CD4-positive, alpha-beta memory T cell (primary cell): Measurements from ENCODE around the gene DGKH. TPM values are rescaled to one million over a fixed set of nuclear protein-coding genes. Genes with fewer than 3 reads are reported as not detected.

ENCODE experiments used
- CTCF ChIA-PET: fragments of 350-600 bp; sonication (Branson Sonifier 250); formaldehyde crosslinking; loops from one replicate; lab custom pipeline; 2021; ENCODE audit warnings: inconsistent platforms; ENCODE audit not compliant: partially characterized antibody; lab: Charles Lee
- POLR2A ChIA-PET: fragments of 350-600 bp; sonication (Branson Sonifier 250); formaldehyde crosslinking; loops from one replicate; lab custom pipeline; 2021; ENCODE audit not compliant: partially characterized antibody; lab: Charles Lee
- DNase-seq, 5 donors: peaks; one replicate each; pipeline versions ENCODE4 v3.0.0 to v3.0.0-alpha.2; 2020 to 2022; ENCODE audit warnings: mixed read lengths in 1 of 5
- H3K27ac ChIP-seq: one replicate; pipeline ENCODE4 v1.7.0; 2013; ENCODE audit warnings: low read depth, low read length
- H3K27me3 ChIP-seq: 2 replicates; pipeline ENCODE4 v1.7.0; 2013; ENCODE audit warnings: mild to moderate bottlenecking, low read length, moderate library complexity; ENCODE audit not compliant: insufficient read depth
- H3K36me3 ChIP-seq: 2 replicates; pipeline ENCODE4 v1.7.0; 2013; ENCODE audit warnings: mild to moderate bottlenecking, low read length, moderate library complexity; ENCODE audit not compliant: insufficient read depth
- H3K4me1 ChIP-seq: 2 replicates; pipeline ENCODE4 v1.7.0; 2013; ENCODE audit warnings: mild to moderate bottlenecking, low read length, moderate library complexity; ENCODE audit not compliant: insufficient read depth
- H3K4me3 ChIP-seq, 2 donors: one replicate each; pipeline ENCODE4 v1.7.0; 2013; ENCODE audit warnings: low read length in 2 of 2, mild to moderate bottlenecking in 1 of 2
- H3K9me3 ChIP-seq, 2 donors: one replicate each; pipeline ENCODE4 v1.7.0; 2013; ENCODE audit warnings: low read length in 2 of 2, control low read depth in 1 of 2; ENCODE audit not compliant: control insufficient read depth in 1 of 2
- H3K27ac Mint-ChIP-seq, 7 donors: one replicate each; pipeline ENCODE4 v1.8.0; 2020 to 2021; ENCODE audit warnings: mixed read lengths in 7 of 7, mild to moderate bottlenecking in 6 of 7, inconsistent platforms in 3 of 7, moderate library complexity in 3 of 7
- H3K27me3 Mint-ChIP-seq, 2 donors: one replicate each; pipeline ENCODE4 v1.8.0; 2020 to 2021; ENCODE audit warnings: mixed read lengths in 2 of 2
- H3K36me3 Mint-ChIP-seq, 2 donors: one replicate each; pipeline ENCODE4 v1.8.0; 2020 to 2021; ENCODE audit warnings: mixed read lengths in 2 of 2, inconsistent platforms in 1 of 2, mild to moderate bottlenecking in 1 of 2
- H3K4me1 Mint-ChIP-seq, 4 donors: one replicate each; pipeline ENCODE4 v1.8.0; 2020 to 2021; ENCODE audit warnings: mixed read lengths in 4 of 4, mild to moderate bottlenecking in 1 of 4
- H3K4me3 Mint-ChIP-seq, 8 donors: one replicate each; pipeline ENCODE4 v1.8.0; 2020 to 2021; ENCODE audit warnings: mixed read lengths in 8 of 8, mild to moderate bottlenecking in 7 of 8, moderate library complexity in 6 of 8, inconsistent platforms in 3 of 8
- H3K9me3 Mint-ChIP-seq, 8 donors: one replicate each; pipeline ENCODE4 v1.8.0; 2020 to 2021; ENCODE audit warnings: mixed read lengths in 8 of 8, mild to moderate bottlenecking in 5 of 8, inconsistent platforms in 3 of 8, moderate library complexity in 1 of 8
- intact Hi-C: fragments of 100-400 bp; cut with micrococcal nuclease; formaldehyde crosslinking; loops from one replicate; pipeline ENCODE4 v1.15.1; 2023
- polyA plus RNA-seq, 2 donors: library from polyadenylated mRNA; unstranded; fragments of 300-500 nt; fragmentation: Illumina TruSeq; gene quantifications; one replicate each; pipeline ENCODE4 v1.2.3, GENCODE V29; 2021
- total RNA-seq, 2 experiments: library from RNA; stranded (reverse); gene quantifications; one replicate each; pipeline ENCODE4 v1.2.3, GENCODE V29; 2021

Gene DGKH
- total and polyA plus RNA-seq, 4 experiments from 2014 or later, result 2.1 to 11.6 (median 6.6) TPM

DNA sequence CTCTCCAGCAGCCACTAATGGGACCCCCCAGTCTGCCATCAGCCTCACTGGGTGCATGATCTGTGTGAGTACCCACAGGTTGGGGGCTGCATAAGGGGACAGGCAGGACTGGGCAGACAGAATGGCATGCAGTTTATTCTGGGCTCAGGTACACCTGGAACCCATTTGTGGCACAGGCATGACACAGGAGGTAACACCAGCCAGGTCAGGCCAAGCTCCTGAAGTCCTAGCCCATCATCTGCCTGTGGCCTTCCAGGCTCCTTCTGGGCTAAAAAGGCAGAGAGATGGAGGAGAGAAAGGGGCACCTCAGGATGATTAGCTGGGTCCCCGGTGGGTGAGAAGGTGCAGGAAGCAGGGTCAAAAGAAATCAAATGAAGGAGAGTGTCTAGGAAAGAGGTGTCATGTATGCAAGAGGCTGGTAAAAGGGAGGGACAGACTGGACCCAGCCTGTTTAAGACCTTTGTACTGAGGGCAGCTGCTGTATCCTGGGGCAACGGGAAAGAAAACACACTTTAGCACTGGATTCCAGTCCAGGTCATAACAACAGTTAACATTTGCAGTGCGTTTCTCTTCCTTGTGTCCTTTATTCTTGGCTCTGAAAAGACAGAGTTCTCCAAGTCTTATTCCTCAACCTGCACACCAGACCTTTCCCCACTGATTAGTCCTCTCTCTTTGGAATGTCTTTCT, 20.2 kb upstream of the DGKH start:
- Histone ChIP-seq H3K4me3 (no peak overlapping the region), H3K27me3 (peaks cover 4% of the 10 kb centered on the region), H3K9me3 (no peaks in the 10 kb centered on the region), H3K36me3 (no peaks in the 10 kb centered on the region), H3K27ac (no peak overlapping the region), H3K4me1 (no peaks in the 10 kb centered on the region)
- no peaks in the 10 kb centered on the region for H3K9me3 Mint-ChIP-seq
- intact Hi-C loops, result no loop called here
- no peak overlapping the region for H3K4me3 Mint-ChIP-seq
- H3K27ac Mint-ChIP-seq, result no peak overlapping the region
- H3K27me3 Mint-ChIP-seq, result peaks cover 3 to 14% of the 10 kb centered on the region in 2 donors
- no peak for DNase-seq
- CTCF ChIA-PET, result no interaction called here
- no peaks in the 10 kb centered on the region for H3K4me1 Mint-ChIP-seq
- POLR2A ChIA-PET, result no interaction called here
- no peaks in the 10 kb centered on the region for H3K36me3 Mint-ChIP-seq

- CTCF ChIA-PET, result no interaction called here
- H3K4me3 ChIP-seq, result no peak overlapping the region
- no peak overlapping the region for H3K27ac ChIP-seq
- Mint-ChIP-seq H3K36me3 (peaks cover 3 to 5% of the 10 kb centered on the region in 2 donors), H3K4me3 (no peak overlapping the region), H3K27ac (peak overlapping the region in 1 of 7 donors; percentile 62), H3K27me3 (no peaks in the 10 kb centered on the region), H3K9me3 (peaks cover 0 to 5% (median 0%) of the 10 kb centered on the region in 8 donors), H3K4me1 (peaks cover 10 to 13% (median 10%) of the 10 kb centered on the region in 4 donors)
- no peak for DNase-seq
- H3K36me3 ChIP-seq, result no peaks in the 10 kb centered on the region
- peaks cover 3% of the 10 kb centered on the region for H3K4me1 ChIP-seq
- H3K27me3 ChIP-seq, result no peaks in the 10 kb centered on the region
- POLR2A ChIA-PET, result no interaction called here
- no peaks in the 10 kb centered on the region for H3K9me3 ChIP-seq
- intact Hi-C loops, result no loop called here
Measured at GRCh38 chr13:42035905-42036521, 12.4 kb upstream of the DGKH start.

DNA sequence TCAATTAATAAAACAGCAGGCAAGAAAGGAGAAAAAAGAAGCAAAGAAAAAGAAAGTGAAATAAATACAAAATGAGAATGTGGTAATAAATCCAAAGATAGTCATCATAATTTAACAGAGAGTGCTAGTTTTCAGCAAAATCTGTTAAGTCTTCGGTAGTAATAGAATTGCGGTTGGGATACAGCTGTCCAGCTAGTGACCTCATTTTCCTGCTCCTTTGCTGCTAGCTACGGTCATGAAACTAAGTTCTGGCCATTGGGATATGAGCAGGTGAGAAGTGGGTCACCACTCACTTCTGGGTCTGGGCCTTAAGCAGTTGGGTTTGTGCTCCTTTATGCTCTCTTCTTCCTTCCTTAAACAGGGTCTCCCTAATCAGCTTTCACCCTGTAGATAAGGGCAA, 11.7 kb upstream of the DGKH start:
- DNase-seq, result no peak
- peak overlapping the region in 1 of 7 donors; percentile 17 for H3K27ac Mint-ChIP-seq
- Histone ChIP-seq H3K4me1 (peaks cover 10% of the 10 kb centered on the region), H3K4me3 (no peak overlapping the region), H3K9me3 (no peaks in the 10 kb centered on the region), H3K27me3 (no peaks in the 10 kb centered on the region), H3K27ac (no peak overlapping the region), H3K36me3 (no peaks in the 10 kb centered on the region)
- CTCF ChIA-PET, result no interaction called here
- no peaks in the 10 kb centered on the region for H3K27me3 Mint-ChIP-seq
- peaks cover 3 to 8% of the 10 kb centered on the region in 2 donors for H3K36me3 Mint-ChIP-seq
- POLR2A ChIA-PET, result no interaction called here
- intact Hi-C loops, result no loop called here
- H3K4me1 Mint-ChIP-seq, result peaks cover 13 to 19% (median 15%) of the 10 kb centered on the region in 4 donors
- peaks cover 0 to 8% (median 0%) of the 10 kb centered on the region in 8 donors for H3K9me3 Mint-ChIP-seq
- no peak overlapping the region for H3K4me3 Mint-ChIP-seq

DNA sequence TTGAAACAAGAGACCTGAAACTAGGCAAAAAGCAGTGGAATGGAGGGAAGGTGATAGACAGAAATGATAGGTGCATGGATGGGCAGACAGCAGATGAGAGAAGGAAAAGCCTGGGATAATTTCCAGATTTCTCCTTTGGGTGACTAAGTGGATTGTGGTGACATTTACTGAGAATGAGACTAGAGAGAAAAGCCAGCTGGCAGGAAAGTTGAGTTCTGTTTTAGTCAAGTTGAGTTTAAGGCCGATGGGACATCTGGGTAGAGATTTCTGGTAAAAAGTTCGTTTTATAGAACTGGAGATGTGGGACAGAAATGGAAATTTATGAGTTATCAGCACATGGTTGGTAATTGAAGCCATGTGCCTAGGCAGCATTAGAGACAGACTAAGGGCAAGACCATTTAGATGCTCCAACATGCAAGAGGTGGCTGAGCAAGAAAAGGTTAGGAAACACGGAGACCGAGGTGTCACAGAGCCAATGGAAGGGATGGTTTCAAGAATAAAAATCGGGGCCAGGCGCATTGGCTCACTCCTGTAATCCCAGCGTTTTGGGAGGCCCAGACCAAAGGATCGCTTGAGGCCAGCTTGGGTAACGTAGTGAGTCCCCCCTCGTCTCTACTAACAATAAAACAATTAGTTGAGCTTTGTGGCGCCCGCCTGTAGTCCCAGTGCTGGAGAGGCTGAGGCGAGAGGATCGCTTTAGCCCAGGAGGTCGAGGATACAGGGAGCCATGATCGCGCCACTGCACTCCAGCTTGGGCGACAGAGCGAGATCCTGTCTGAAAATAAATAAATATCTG, 9.6 kb upstream of the DGKH start:
- peak overlapping the region; percentile 4 to 95 (median 87) for H3K27ac Mint-ChIP-seq
- peaks cover 3 to 11% of the 10 kb centered on the region in 2 donors for H3K36me3 Mint-ChIP-seq
- intact Hi-C loops, result loop anchor here (1.0 kb wide), 1 partner anchor 71 kb away; no protein-coding TSS in a partner anchor
- DNase-seq, result no peak
- peaks cover 17 to 24% (median 19%) of the 10 kb centered on the region in 4 donors for H3K4me1 Mint-ChIP-seq
- H3K27me3 ChIP-seq, result no peaks in the 10 kb centered on the region
- H3K9me3 Mint-ChIP-seq, result peaks cover 0 to 9% (median 0%) of the 10 kb centered on the region in 8 donors
- ChIA-PET CTCF (no interaction called here), POLR2A (interaction anchor here (1.8 kb wide), 2 partner anchors 9 to 78 kb away, joined by 11 read pairs; partner anchors contain the start of genes DGKH and VWA8)
- no peak overlapping the region for H3K27ac ChIP-seq
- no peaks in the 10 kb centered on the region for H3K36me3 ChIP-seq
- no peaks in the 10 kb centered on the region for H3K9me3 ChIP-seq
- H3K4me1 ChIP-seq, result peaks cover 13% of the 10 kb centered on the region
- no peaks in the 10 kb centered on the region for H3K27me3 Mint-ChIP-seq
- peak overlapping the region; percentile 84 to 94 (median 92) for H3K4me3 Mint-ChIP-seq
- no peak overlapping the region for H3K4me3 ChIP-seq

GRCh38 chr13:42039457-42039945, 8.9 kb upstream of the DGKH start:
- H3K27me3 Mint-ChIP-seq, result no peaks in the 10 kb centered on the region
- POLR2A ChIA-PET, result interaction anchor here (1.8 kb wide), 2 partner anchors 8 to 78 kb away, joined by 11 read pairs; partner anchors contain the start of genes DGKH and VWA8
- intact Hi-C loops, result loop anchor here (1.0 kb wide), 1 partner anchor 71 kb away; no protein-coding TSS in a partner anchor
- Histone ChIP-seq H3K4me1 (peaks cover 13% of the 10 kb centered on the region), H3K9me3 (no peaks in the 10 kb centered on the region), H3K36me3 (no peaks in the 10 kb centered on the region), H3K27me3 (no peaks in the 10 kb centered on the region), H3K27ac (peak overlapping the region; percentile 65), H3K4me3 (peak overlapping the region; percentile 58 to 82)
- peaks cover 0 to 9% (median 0%) of the 10 kb centered on the region in 8 donors for H3K9me3 Mint-ChIP-seq
- peak overlapping the region; percentile 86 to 95 (median 89) for H3K27ac Mint-ChIP-seq
- peak overlapping the region; percentile 84 to 94 (median 92) for H3K4me3 Mint-ChIP-seq
- CTCF ChIA-PET, result no interaction called here
- H3K36me3 Mint-ChIP-seq, result peaks cover 3 to 11% of the 10 kb centered on the region in 2 donors
- peak in 1 of 5 donors; percentile 46 for DNase-seq
- H3K4me1 Mint-ChIP-seq, result peaks cover 17 to 24% (median 19%) of the 10 kb centered on the region in 4 donors

DNA sequence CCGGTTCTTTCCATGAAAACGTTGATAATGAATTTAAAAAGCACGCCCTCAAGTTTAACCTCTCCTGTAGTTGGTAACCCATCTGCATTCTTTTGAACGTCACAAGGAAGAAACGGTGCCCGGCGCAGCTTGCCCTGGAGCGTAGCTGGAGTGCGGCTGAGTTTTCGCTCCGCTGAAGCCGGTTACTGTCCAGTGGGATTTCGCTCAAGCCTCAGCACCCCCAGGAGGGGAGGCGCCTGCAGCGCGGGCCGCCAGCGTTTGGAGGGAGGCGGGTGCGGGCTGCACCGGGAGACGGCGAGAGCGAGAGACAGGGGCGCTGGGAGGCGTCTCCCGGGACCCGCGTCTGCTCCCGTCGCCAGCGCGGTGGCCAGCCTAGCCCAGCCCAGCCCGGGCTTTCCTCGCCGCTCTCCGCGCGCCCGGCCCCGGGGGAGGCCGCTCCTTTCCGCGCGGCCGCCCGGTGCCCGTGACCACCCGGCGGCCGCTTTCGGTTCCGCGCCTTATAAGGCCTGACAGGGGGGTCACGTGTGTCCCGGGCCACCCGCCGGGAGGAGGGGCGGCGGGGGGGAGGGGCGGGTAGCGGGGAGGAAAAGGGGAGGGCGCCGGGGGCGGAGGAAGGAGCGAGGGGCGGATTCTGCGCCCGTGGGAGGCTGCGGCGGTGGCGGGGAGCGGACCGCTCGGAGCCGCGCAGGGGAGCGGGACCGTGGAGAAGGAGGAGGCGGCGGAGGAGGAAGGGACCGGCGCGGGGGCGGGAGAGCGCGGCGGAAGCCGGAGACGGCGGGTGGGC, 8.3 kb upstream of the DGKH start:
- H3K4me1 ChIP-seq, result peaks cover 13% of the 10 kb centered on the region
- Mint-ChIP-seq H3K27me3 (no peaks in the 10 kb centered on the region), H3K27ac (peak overlapping the region; percentile 86 to 95 (median 89)), H3K4me3 (peak overlapping the region; percentile 84 to 94 (median 92)), H3K4me1 (peaks cover 17 to 24% (median 19%) of the 10 kb centered on the region in 4 donors), H3K36me3 (peaks cover 0 to 11% of the 10 kb centered on the region in 2 donors), H3K9me3 (peaks cover 0 to 9% (median 0%) of the 10 kb centered on the region in 8 donors)
- H3K27me3 ChIP-seq, result no peaks in the 10 kb centered on the region
- H3K9me3 ChIP-seq, result no peaks in the 10 kb centered on the region
- H3K27ac ChIP-seq, result peak overlapping the region; percentile 65
- intact Hi-C loops, result loop anchor here (1.0 to 10.0 kb wide), 6 partner anchors 9 to 775 kb away; partner anchors contain the start of genes AKAP11, MTRF1 and VWA8
- peak; percentile 84 to 87 (median 86) for DNase-seq
- CTCF ChIA-PET, result no interaction called here
- peak overlapping the region; percentile 58 to 82 for H3K4me3 ChIP-seq
- POLR2A ChIA-PET, result interaction anchor here (1.8 kb wide), 2 partner anchors 8 to 79 kb away, joined by 11 read pairs; partner anchors contain the start of genes DGKH and VWA8
- no peaks in the 10 kb centered on the region for H3K36me3 ChIP-seq
